RWPE1 (cell line): ENCODE results near the gene RERE.
"Not testable (repeated sequence)": the region's sequence is repeated elsewhere in the genome, so short reads cannot be mapped to it uniquely, and the experiment has no call there.

ENCODE experiments used
- CTCF ChIA-PET: fragments of 350-600 bp; sonication (Branson Sonifier 250); formaldehyde crosslinking; extraction: SDS; loops from one replicate; lab custom pipeline; 2021; lab: Yijun Ruan, JAX
- POLR2A ChIA-PET: fragments of 400-600 bp; formaldehyde crosslinking; extraction: SDS; loops from one replicate; lab custom pipeline; 2020; ENCODE audit warnings: antibody characterized with exemption; ENCODE audit not compliant: low non-redundant PET; lab: Yijun Ruan, JAX
- DNase-seq: peaks from one replicate; pipeline ENCODE4 v3.0.0; 2012; ENCODE audit warnings: low spot score
- H3K27ac ChIP-seq: fragments of 450-650 bp; 2 replicates; pipeline ENCODE4 v1.5.1; 2017
- TF ChIP-seq, protein P1 (sequence below): fragments of 450-650 bp; conservative IDR thresholded peaks from 2 replicates; pipeline ENCODE4 v1.5.1; 2017; ENCODE audit warnings: low read depth, mild to moderate bottlenecking

Gene RERE

DNA sequence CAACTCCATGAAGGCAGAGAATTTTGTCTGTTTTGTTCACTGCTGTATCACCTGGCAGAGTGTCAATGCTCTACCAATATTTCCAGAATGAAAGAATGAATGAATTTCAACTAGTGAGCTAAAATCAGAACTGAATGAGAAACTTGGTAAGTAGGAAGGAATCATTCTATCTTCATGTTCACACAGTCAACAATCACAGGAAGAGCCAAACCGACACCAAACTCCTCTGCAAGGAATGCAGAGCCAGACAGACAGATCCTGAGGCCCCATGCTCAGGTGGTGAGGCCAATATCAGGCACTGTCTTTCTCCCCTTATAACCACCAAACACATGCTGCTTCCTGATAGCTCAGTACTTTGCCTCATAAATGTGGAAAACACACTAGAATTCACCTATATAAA, 360.4 kb downstream of the RERE start:
- H3K27ac ChIP-seq, result no peak overlapping the region
- no peak for DNase-seq
- TF ChIP-seq, protein P1, sequence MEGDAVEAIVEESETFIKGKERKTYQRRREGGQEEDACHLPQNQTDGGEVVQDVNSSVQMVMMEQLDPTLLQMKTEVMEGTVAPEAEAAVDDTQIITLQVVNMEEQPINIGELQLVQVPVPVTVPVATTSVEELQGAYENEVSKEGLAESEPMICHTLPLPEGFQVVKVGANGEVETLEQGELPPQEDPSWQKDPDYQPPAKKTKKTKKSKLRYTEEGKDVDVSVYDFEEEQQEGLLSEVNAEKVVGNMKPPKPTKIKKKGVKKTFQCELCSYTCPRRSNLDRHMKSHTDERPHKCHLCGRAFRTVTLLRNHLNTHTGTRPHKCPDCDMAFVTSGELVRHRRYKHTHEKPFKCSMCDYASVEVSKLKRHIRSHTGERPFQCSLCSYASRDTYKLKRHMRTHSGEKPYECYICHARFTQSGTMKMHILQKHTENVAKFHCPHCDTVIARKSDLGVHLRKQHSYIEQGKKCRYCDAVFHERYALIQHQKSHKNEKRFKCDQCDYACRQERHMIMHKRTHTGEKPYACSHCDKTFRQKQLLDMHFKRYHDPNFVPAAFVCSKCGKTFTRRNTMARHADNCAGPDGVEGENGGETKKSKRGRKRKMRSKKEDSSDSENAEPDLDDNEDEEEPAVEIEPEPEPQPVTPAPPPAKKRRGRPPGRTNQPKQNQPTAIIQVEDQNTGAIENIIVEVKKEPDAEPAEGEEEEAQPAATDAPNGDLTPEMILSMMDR, result no peak
- ChIA-PET CTCF (interaction anchor here (0.6 to 0.7 kb wide), 2 partner anchors 14 to 1063 kb away, joined by 3 to 4 read pairs; no protein-coding TSS in a partner anchor), POLR2A (no interaction called here)

DNA sequence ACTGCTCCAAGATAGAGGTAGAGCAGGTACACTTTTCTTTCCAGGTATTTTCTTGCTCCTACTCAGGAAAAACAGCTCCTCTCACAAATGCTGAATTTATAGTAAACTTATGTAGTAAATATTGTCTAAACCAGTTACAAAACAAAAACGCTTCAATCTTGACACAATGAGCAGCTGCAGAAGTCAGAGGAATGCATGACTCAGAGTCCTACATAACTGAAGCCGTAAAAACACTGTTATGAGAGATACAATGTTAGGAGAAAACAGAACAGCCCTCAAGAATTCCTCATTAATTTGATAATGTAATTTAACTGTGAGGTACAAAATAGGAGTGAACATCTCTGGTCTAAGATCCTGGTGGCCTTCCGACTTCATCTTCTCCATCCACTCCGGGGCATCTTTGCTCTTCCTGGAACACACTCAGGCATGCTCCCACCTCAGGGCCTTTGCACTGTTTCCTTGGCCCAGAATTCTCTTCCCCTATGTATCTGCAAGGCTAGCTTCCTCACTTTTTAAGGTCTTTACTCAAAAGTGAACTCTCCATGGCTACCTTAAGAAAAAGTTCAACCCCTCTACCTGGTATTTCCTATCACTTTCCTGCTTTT, 361.0 kb downstream of the RERE start:
- DNase-seq, result peak; percentile 48

DNA sequence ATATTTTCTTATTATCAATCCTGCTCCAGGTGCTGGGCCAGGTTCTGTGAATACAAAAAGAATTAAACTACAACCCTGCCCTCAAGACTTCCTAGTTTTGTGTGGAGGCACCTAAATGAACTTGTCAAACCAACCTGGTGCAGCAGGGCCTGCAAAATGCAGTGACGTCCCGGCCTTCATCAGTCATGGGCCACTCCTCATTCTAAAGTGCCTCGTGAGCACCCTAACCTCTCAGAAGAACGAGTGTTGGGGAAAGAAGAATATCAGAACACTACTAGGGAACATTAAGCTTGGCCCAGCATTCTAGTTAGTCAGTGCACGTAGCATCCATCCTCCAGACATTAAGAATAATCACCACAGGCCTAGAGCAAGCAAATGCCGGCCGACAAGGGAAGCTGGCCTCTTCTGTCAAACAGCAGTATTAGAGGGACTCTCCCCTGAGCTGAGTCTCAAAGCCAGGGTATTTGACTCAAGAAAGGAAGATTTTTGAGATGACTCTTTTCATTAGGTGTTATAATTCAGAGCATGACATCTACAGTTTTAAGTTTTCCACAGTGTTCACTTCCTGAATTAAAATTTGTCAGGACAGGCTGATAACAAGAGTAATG, 361.6 kb downstream of the RERE start:
- H3K27ac ChIP-seq, result peak overlapping the region; percentile 35; the same call in 1 of the 2 replicates
- CTCF ChIA-PET, result interaction anchor here (0.9 kb wide), 1 partner anchor 13 kb away, joined by 3 read pairs; no protein-coding TSS in a partner anchor
- POLR2A ChIA-PET, result no interaction called here
- TF ChIP-seq, protein P1, result no peak
- DNase-seq, result no peak

More for the DNA sequence above, 361.0 kb downstream of the RERE start:
- POLR2A ChIA-PET, result no interaction called here
- CTCF ChIA-PET, result interaction anchor here (0.7 to 0.9 kb wide), 2 partner anchors 13 to 1064 kb away, joined by 3 to 4 read pairs; no protein-coding TSS in a partner anchor
- TF ChIP-seq, protein P1, result no peak
- H3K27ac ChIP-seq, result no peak overlapping the region

DNA sequence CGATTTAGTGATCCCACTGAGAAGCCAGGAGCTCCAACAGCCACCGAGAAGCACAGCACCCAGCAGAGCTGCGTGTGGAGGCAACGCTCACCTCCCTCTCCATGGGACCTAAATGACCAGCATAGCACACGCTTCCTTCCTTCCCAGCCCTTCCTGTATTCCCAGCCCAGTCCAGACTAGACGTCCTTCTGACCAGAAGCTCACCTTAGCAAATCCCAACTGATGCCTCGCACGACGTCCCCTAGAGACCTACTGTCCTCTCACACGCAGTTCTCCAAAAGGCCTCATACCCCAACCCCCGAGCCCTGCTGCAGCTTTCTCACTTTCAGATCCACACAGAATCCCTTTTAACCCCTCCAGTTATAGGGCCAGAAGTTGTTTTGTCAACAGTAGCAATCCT, 367.1 kb downstream of the RERE start:
- TF ChIP-seq, protein P1, result no peak
- ChIA-PET CTCF (interaction anchor here (0.6 kb wide), 1 partner anchor 548 kb away, joined by 7 read pairs; no protein-coding TSS in a partner anchor), POLR2A (no interaction called here)
- no peak overlapping the region for H3K27ac ChIP-seq
- no peak for DNase-seq

DNA sequence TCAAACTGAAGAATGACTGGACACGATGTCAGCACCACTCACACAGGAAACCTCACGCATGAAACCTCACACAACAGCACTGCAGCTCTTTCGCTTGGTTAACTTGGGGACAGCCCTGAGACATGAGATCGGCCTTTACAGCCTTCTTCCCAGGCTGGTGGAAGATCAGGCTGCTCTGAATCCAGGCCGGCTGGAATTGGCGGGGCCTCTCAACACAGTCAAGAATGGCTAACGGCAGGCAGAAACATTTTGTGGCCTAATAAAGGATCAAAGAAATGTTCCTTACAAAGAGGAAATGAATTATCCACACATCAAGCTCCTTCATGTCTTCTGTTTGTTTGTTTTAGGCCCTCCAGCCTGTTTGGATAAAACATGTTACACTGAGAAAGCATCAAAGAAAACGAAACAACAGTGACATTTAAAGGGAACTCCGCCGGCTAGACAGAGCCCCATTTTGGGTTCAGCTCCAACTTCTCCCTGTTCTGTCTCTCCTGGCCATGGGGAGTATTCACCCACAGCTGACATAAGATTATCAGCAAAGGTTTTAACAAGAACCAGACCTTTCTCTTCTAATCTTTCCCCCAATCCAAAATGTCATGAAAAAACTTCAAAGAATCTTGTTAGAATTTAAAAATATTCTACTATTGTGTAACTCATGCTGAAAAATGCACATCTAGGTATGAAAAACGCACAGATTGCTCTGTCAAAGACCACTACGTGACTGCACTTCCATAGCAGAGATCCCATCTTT, 368.4 kb downstream of the RERE start:
- no peak for DNase-seq
- TF ChIP-seq, protein P1, result no peak
- ChIA-PET CTCF (no interaction called here), POLR2A (no interaction called here)
- H3K27ac ChIP-seq, result no peak overlapping the region

DNA sequence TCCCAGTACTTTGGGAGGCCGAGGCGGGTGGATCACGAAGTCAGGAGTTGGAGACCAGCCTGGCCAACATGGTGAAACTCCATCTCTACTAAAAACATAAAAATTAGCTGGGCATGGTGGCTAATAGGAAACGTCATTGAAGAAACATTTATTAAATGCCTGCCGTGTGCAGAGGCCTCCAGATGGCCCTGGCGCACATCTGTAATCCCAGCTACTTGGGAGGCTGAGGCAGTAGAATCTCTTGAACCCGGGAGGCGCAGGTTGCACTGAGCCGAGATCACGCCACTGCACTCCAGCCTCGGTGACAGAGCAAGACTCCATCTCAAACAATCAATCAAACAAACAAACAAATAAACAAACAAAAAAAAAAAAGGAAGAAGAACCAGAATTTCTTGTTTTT, 368.9 kb downstream of the RERE start:
- CTCF ChIA-PET, H3K27ac ChIP-seq, POLR2A ChIA-PET, DNase-seq: not testable (repeated sequence)
